Measurements from ENCODE around the gene C1QB. TPM values are rescaled to one million over a fixed set of nuclear protein-coding genes. Genes with fewer than 3 reads are reported as not detected.

C1QB gene
- total RNA-seq, 2 donors from 2014 or later: 106 to 151 TPM

GRCh38 chr1:22676916-22677583, 24.0 kb downstream of the C1QB start:
- H3K27ac ChIP-seq: no peak overlapping the region
- no peaks in the 10 kb centered on the region for H3K36me3 ChIP-seq
- intact Hi-C loops (cut with DNase I): no loop called here
- no peaks in the 10 kb centered on the region for H3K9me3 ChIP-seq
- H3K27me3 ChIP-seq (replicated peaks; ENCODE audit: insufficient read depth): no peaks in the 10 kb centered on the region
- WGBS: 79% methylated on average over 37 of the region's 37 CpGs
- no peaks in the 10 kb centered on the region for H3K4me1 ChIP-seq (replicated peaks)
- no peak overlapping the region for H3K4me3 ChIP-seq
- no peak for DNase-seq (ENCODE audit: low spot score)
- TF ChIP-seq, protein P1, sequence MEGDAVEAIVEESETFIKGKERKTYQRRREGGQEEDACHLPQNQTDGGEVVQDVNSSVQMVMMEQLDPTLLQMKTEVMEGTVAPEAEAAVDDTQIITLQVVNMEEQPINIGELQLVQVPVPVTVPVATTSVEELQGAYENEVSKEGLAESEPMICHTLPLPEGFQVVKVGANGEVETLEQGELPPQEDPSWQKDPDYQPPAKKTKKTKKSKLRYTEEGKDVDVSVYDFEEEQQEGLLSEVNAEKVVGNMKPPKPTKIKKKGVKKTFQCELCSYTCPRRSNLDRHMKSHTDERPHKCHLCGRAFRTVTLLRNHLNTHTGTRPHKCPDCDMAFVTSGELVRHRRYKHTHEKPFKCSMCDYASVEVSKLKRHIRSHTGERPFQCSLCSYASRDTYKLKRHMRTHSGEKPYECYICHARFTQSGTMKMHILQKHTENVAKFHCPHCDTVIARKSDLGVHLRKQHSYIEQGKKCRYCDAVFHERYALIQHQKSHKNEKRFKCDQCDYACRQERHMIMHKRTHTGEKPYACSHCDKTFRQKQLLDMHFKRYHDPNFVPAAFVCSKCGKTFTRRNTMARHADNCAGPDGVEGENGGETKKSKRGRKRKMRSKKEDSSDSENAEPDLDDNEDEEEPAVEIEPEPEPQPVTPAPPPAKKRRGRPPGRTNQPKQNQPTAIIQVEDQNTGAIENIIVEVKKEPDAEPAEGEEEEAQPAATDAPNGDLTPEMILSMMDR (IDR thresholded peaks at IDR 0.05): no peak
- no peak for TF ChIP-seq POLR2AphosphoS5 (IDR thresholded peaks at IDR 0.05)
- TF ChIP-seq POLR2A (IDR thresholded peaks at IDR 0.05): no peak

GRCh38 chr1:22677931-22678896, 25.2 kb downstream of the C1QB start:
- Histone ChIP-seq H3K4me3 (no peak overlapping the region), H3K9me3 (no peaks in the 10 kb centered on the region), H3K27ac (no peak overlapping the region), H3K27me3 (replicated peaks; ENCODE audit: insufficient read depth) (no peaks in the 10 kb centered on the region), H3K36me3 (no peaks in the 10 kb centered on the region), H3K4me1 (replicated peaks) (no peaks in the 10 kb centered on the region)
- 83% methylated on average over 13 of the region's 13 CpGs for WGBS
- no peak for DNase-seq (ENCODE audit: low spot score)
- TF ChIP-seq POLR2A (IDR thresholded peaks at IDR 0.05): no peak
- TF ChIP-seq, protein P1 (IDR thresholded peaks at IDR 0.05): no peak
- no peak for TF ChIP-seq POLR2AphosphoS5 (IDR thresholded peaks at IDR 0.05)
- intact Hi-C loops (cut with DNase I): no loop called here

DNA sequence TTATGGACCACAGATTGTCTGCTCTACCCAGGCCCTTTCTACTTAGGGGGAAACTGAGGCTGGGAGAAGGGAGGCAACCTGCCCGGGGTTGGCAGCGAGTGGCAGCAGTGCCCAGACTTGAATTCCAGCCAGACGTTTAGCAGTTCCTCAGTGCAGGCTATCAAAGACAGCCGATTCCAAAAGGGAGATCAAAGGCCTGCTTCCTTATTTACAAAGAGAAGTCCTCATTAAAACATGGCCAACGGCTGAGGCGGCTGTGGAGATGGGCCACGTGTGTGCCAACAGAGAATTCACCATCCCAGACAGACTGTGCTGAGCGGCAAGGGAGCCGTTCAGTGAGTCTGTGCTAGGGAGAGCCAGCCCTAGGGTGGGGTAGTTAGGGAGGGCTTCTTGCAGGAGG, 27.7 kb downstream of the C1QB start:
- Histone ChIP-seq H3K27me3 (replicated peaks; ENCODE audit: insufficient read depth) (no peaks in the 10 kb centered on the region), H3K9me3 (no peaks in the 10 kb centered on the region), H3K4me3 (no peak overlapping the region), H3K4me1 (replicated peaks) (no peaks in the 10 kb centered on the region), H3K27ac (no peak overlapping the region), H3K36me3 (no peaks in the 10 kb centered on the region)
- peak; percentile 39 for DNase-seq (ENCODE audit: low spot score)
- WGBS: 33% methylated on average over 9 of the region's 9 CpGs
- intact Hi-C loops (cut with DNase I): no loop called here
- TF ChIP-seq, protein P1 (IDR thresholded peaks at IDR 0.05): no peak
- TF ChIP-seq POLR2AphosphoS5 (IDR thresholded peaks at IDR 0.05): peak; percentile 45

- no peaks in the 10 kb centered on the region for H3K27me3 ChIP-seq (replicated peaks; ENCODE audit: insufficient read depth)
- no peak overlapping the region for H3K4me3 ChIP-seq
- no peak overlapping the region for H3K27ac ChIP-seq
- no peaks in the 10 kb centered on the region for H3K4me1 ChIP-seq (replicated peaks)
- 72% methylated on average over 15 of the region's 15 CpGs for WGBS
- TF ChIP-seq, protein P1 (IDR thresholded peaks at IDR 0.05): no peak
- TF ChIP-seq POLR2A (IDR thresholded peaks at IDR 0.05): no peak
- TF ChIP-seq POLR2AphosphoS5 (IDR thresholded peaks at IDR 0.05): no peak
- intact Hi-C loops (cut with DNase I): no loop called here
- H3K9me3 ChIP-seq: no peaks in the 10 kb centered on the region
- no peak for DNase-seq (ENCODE audit: low spot score)
- H3K36me3 ChIP-seq: no peaks in the 10 kb centered on the region
These were observed 28.7 kb downstream of the C1QB start for GRCh38 chr1:22681556-22682276.

All from prostate gland (tissue), 2 donors.